ENCODE results near the gene CCP110.

- TF ChIP-seq POLR2A (IDR thresholded peaks at IDR 0.05) (no peak), CTCF (IDR thresholded peaks at IDR 0.05) (no peak)
These were observed 76.4 kb downstream of the CCP110 start for GRCh38 chr16:19599968-19600716.

Measured in body of pancreas (tissue), 4 donors.